Measurements from ENCODE around the gene ITIH4.

ITIH4 gene

GRCh38 chr3:52829482-52829881 is 990 bp downstream of the ITIH4 start:
- no peak overlapping the region for H2AFZ ChIP-seq (ENCODE audit: insufficient read depth, low read length, poor library complexity)
- no peak overlapping the region for H2BK120ac ChIP-seq (ENCODE audit: insufficient read depth, low read length, poor library complexity)
- no peak overlapping the region for H2BK12ac ChIP-seq (ENCODE audit: low read length)
- no peak overlapping the region for H3K27ac ChIP-seq (ENCODE audit: low read depth, low read length)
- H4K91ac ChIP-seq (ENCODE audit: low read depth, low read length): no peak overlapping the region
- no peaks in the 10 kb centered on the region for H3K79me1 ChIP-seq (ENCODE audit: low read length)
- H2AK5ac ChIP-seq (ENCODE audit: low read length): no peak overlapping the region
- H3K36me3 ChIP-seq (ENCODE audit: control insufficient read depth in 1 of 2, insufficient read depth in 2 of 2, low read length in 2 of 2): no peaks in the 10 kb centered on the region
- peaks cover 2% of the 10 kb centered on the region for H3K9me3 ChIP-seq (ENCODE audit: insufficient read depth, low read depth, low read length)
- peaks cover 0 to 2% of the 10 kb centered on the region in 2 experiments for H3K4me1 ChIP-seq (ENCODE audit: control insufficient read depth in 1 of 2, insufficient read depth in 2 of 2, low read length in 2 of 2)
- H3K4me3 ChIP-seq (ENCODE audit: low read depth, low read length): no peak overlapping the region
- no peaks in the 10 kb centered on the region for H3K27me3 ChIP-seq (ENCODE audit: insufficient read depth, low read length)
- no peak overlapping the region for H3K23ac ChIP-seq (ENCODE audit: low read length)
- H3K18ac ChIP-seq (ENCODE audit: low read length): no peak overlapping the region
- H3K4ac ChIP-seq (ENCODE audit: low read depth, low read length): no peak overlapping the region
- no peak for DNase-seq
- no peak overlapping the region for H4K12ac ChIP-seq (ENCODE audit: low read depth, low read length)
- no peak overlapping the region for H4K8ac ChIP-seq (ENCODE audit: low read depth, low read length)
- no peak overlapping the region for H2BK5ac ChIP-seq (ENCODE audit: low read depth, low read length, poor library complexity)
- WGBS (ENCODE audit: extremely low coverage, insufficient coverage, insufficient read length): no CpG with 5 or more reads among the region's 3 CpGs
- no peaks in the 10 kb centered on the region for H3K79me2 ChIP-seq (ENCODE audit: control insufficient read depth, insufficient read depth, low read length, poor library complexity)
- H3K9ac ChIP-seq (ENCODE audit: low read length): no peak overlapping the region
- no peak overlapping the region for H3K14ac ChIP-seq (ENCODE audit: low read length)
- H3K4me2 ChIP-seq (ENCODE audit: low read length): no peak overlapping the region

GRCh38 chr3:52827866-52828376 is 2.6 kb downstream of the ITIH4 start:
- H2BK120ac ChIP-seq (ENCODE audit: insufficient read depth, low read length, poor library complexity): no peak overlapping the region
- H2BK5ac ChIP-seq (ENCODE audit: low read depth, low read length, poor library complexity): no peak overlapping the region
- no peak overlapping the region for H4K8ac ChIP-seq (ENCODE audit: low read depth, low read length)
- no peak overlapping the region for H3K4ac ChIP-seq (ENCODE audit: low read depth, low read length)
- no peak overlapping the region for H4K91ac ChIP-seq (ENCODE audit: low read depth, low read length)
- H3K23ac ChIP-seq (ENCODE audit: low read length): no peak overlapping the region
- no peak overlapping the region for H3K18ac ChIP-seq (ENCODE audit: low read length)
- no peak overlapping the region for H3K9ac ChIP-seq (ENCODE audit: low read length)
- no peaks in the 10 kb centered on the region for H3K79me2 ChIP-seq (ENCODE audit: control insufficient read depth, insufficient read depth, low read length, poor library complexity)
- H2AK5ac ChIP-seq (ENCODE audit: low read length): no peak overlapping the region
- H3K4me2 ChIP-seq (ENCODE audit: low read length): no peak overlapping the region
- H4K12ac ChIP-seq (ENCODE audit: low read depth, low read length): no peak overlapping the region
- H2AFZ ChIP-seq (ENCODE audit: insufficient read depth, low read length, poor library complexity): no peak overlapping the region
- H3K27me3 ChIP-seq (ENCODE audit: insufficient read depth, low read length): no peaks in the 10 kb centered on the region
- H3K36me3 ChIP-seq (ENCODE audit: control insufficient read depth in 1 of 2, insufficient read depth in 2 of 2, low read length in 2 of 2): no peaks in the 10 kb centered on the region
- no peaks in the 10 kb centered on the region for H3K79me1 ChIP-seq (ENCODE audit: low read length)
- no peak for DNase-seq
- H2BK12ac ChIP-seq (ENCODE audit: low read length): no peak overlapping the region
- no peak overlapping the region for H3K4me3 ChIP-seq (ENCODE audit: low read depth, low read length)
- H3K4me1 ChIP-seq (ENCODE audit: control insufficient read depth in 1 of 2, insufficient read depth in 2 of 2, low read length in 2 of 2): peaks cover 0 to 7% of the 10 kb centered on the region in 2 experiments
- peaks cover 6% of the 10 kb centered on the region for H3K9me3 ChIP-seq (ENCODE audit: insufficient read depth, low read depth, low read length)
- H3K27ac ChIP-seq (ENCODE audit: low read depth, low read length): no peak overlapping the region
- no CpG with 5 or more reads among the region's 10 CpGs for WGBS (ENCODE audit: extremely low coverage, insufficient coverage, insufficient read length)
- H3K14ac ChIP-seq (ENCODE audit: low read length): no peak overlapping the region

DNA sequence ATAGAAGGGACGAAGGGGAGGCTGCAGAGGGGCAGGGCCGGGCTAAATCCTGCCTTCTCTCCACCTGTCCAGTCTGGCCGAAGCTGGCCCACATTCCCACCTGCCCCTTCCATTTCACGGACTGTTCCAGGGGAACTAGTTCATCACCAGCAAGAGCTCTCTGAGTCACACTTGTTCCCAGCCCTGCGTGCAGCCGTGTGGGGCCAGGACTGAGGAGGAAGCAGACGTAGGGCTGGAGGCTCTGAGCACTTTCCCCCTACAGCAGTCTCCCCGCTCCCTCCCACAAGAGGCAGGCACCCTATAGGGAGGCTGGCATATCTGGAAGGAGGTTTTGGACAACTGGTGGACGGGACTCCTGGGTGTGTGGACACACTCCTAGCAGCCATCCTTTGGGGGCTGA is 3.0 kb downstream of the ITIH4 start:
- Histone ChIP-seq H4K91ac (ENCODE audit: low read depth, low read length) (no peak overlapping the region), H2BK12ac (ENCODE audit: low read length) (no peak overlapping the region), H4K12ac (ENCODE audit: low read depth, low read length) (no peak overlapping the region), H2BK5ac (ENCODE audit: low read depth, low read length, poor library complexity) (no peak overlapping the region), H3K79me1 (ENCODE audit: low read length) (no peaks in the 10 kb centered on the region), H3K27ac (ENCODE audit: low read depth, low read length) (no peak overlapping the region), H3K23ac (ENCODE audit: low read length) (no peak overlapping the region), H3K9ac (ENCODE audit: low read length) (no peak overlapping the region), H3K4me3 (ENCODE audit: low read depth, low read length) (no peak overlapping the region), H3K14ac (ENCODE audit: low read length) (no peak overlapping the region), H2BK120ac (ENCODE audit: insufficient read depth, low read length, poor library complexity) (no peak overlapping the region), H3K18ac (ENCODE audit: low read length) (no peak overlapping the region), H3K79me2 (ENCODE audit: control insufficient read depth, insufficient read depth, low read length, poor library complexity) (no peaks in the 10 kb centered on the region), H3K9me3 (ENCODE audit: insufficient read depth, low read depth, low read length) (peaks cover 6% of the 10 kb centered on the region), H3K4me2 (ENCODE audit: low read length) (no peak overlapping the region), H3K4ac (ENCODE audit: low read depth, low read length) (no peak overlapping the region), H4K8ac (ENCODE audit: low read depth, low read length) (no peak overlapping the region), H2AFZ (ENCODE audit: insufficient read depth, low read length, poor library complexity) (no peak overlapping the region), H2AK5ac (ENCODE audit: low read length) (no peak overlapping the region), H3K27me3 (ENCODE audit: insufficient read depth, low read length) (no peaks in the 10 kb centered on the region), H3K4me1 (ENCODE audit: control insufficient read depth in 1 of 2, insufficient read depth in 2 of 2, low read length in 2 of 2) (peaks cover 0 to 7% of the 10 kb centered on the region in 2 experiments), H3K36me3 (ENCODE audit: control insufficient read depth in 1 of 2, insufficient read depth in 2 of 2, low read length in 2 of 2) (no peaks in the 10 kb centered on the region)
- no CpG with 5 or more reads among the region's 9 CpGs for WGBS (ENCODE audit: extremely low coverage, insufficient coverage, insufficient read length)
- DNase-seq: peak in 1 of 2 donors; percentile 21

- Histone ChIP-seq H2BK12ac (ENCODE audit: low read length) (no peak overlapping the region), H3K27ac (ENCODE audit: low read depth, low read length) (no peak overlapping the region), H2BK120ac (ENCODE audit: insufficient read depth, low read length, poor library complexity) (no peak overlapping the region), H3K4ac (ENCODE audit: low read depth, low read length) (no peak overlapping the region), H3K36me3 (ENCODE audit: control insufficient read depth in 1 of 2, insufficient read depth in 2 of 2, low read length in 2 of 2) (no peaks in the 10 kb centered on the region), H4K12ac (ENCODE audit: low read depth, low read length) (no peak overlapping the region), H3K4me2 (ENCODE audit: low read length) (no peak overlapping the region), H3K4me1 (ENCODE audit: control insufficient read depth in 1 of 2, insufficient read depth in 2 of 2, low read length in 2 of 2) (peaks cover 0 to 7% of the 10 kb centered on the region in 2 experiments), H3K9me3 (ENCODE audit: insufficient read depth, low read depth, low read length) (peaks cover 6% of the 10 kb centered on the region), H3K18ac (ENCODE audit: low read length) (no peak overlapping the region), H3K27me3 (ENCODE audit: insufficient read depth, low read length) (no peaks in the 10 kb centered on the region), H4K8ac (ENCODE audit: low read depth, low read length) (no peak overlapping the region), H2AK5ac (ENCODE audit: low read length) (no peak overlapping the region), H3K14ac (ENCODE audit: low read length) (no peak overlapping the region), H3K4me3 (ENCODE audit: low read depth, low read length) (no peak overlapping the region), H3K79me2 (ENCODE audit: control insufficient read depth, insufficient read depth, low read length, poor library complexity) (no peaks in the 10 kb centered on the region), H3K9ac (ENCODE audit: low read length) (no peak overlapping the region), H2BK5ac (ENCODE audit: low read depth, low read length, poor library complexity) (no peak overlapping the region), H4K91ac (ENCODE audit: low read depth, low read length) (no peak overlapping the region), H2AFZ (ENCODE audit: insufficient read depth, low read length, poor library complexity) (no peak overlapping the region), H3K23ac (ENCODE audit: low read length) (no peak overlapping the region), H3K79me1 (ENCODE audit: low read length) (no peaks in the 10 kb centered on the region)
- no peak for DNase-seq
- no CpG with 5 or more reads among the region's 10 CpGs for WGBS (ENCODE audit: extremely low coverage, insufficient coverage, insufficient read length)
Observed at GRCh38 chr3:52824037-52824436, 6.4 kb downstream of the ITIH4 start.

Measured in trophoblast cell (in vitro differentiated cells and primary cell).